Liver (tissue), 9 donors: ENCODE data around the gene PITRM1. TPM values are rescaled to one million over a fixed set of nuclear protein-coding genes. Genes with fewer than 3 reads are reported as not detected.

Experiments used
- DNase-seq: peaks from one replicate; pipeline ENCODE4 v3.0.0-alpha.2; 2017; ENCODE audit warnings: low spot score
- H3K27ac ChIP-seq, 2 donors: one replicate each; pipeline ENCODE4 v1.7.0; 2013; ENCODE audit warnings: inconsistent platforms in 2 of 2, low read length in 2 of 2, control low read depth in 1 of 2, low read depth in 1 of 2, mild to moderate bottlenecking in 1 of 2
- H3K27me3 ChIP-seq, 4 donors: one replicate each; pipeline versions ENCODE4 v1.6.1 to v1.7.0; 2013; ENCODE audit warnings: low read length in 3 of 4, inconsistent platforms in 1 of 4, mild to moderate bottlenecking in 1 of 4, moderate library complexity in 1 of 4; ENCODE audit not compliant: control insufficient read depth in 4 of 4, insufficient read depth in 4 of 4
- H3K36me3 ChIP-seq, 4 donors: one replicate each; pipeline versions ENCODE4 v1.6.1 to v1.7.0; 2013; ENCODE audit warnings: low read length in 3 of 4, mild to moderate bottlenecking in 3 of 4, low read depth in 1 of 4, moderate library complexity in 1 of 4; ENCODE audit not compliant: control insufficient read depth in 4 of 4, insufficient read depth in 3 of 4
- H3K4me1 ChIP-seq, 4 donors: one replicate each; pipeline versions ENCODE4 v1.6.1 to v1.7.0; 2013; ENCODE audit warnings: low read length in 3 of 4, mild to moderate bottlenecking in 3 of 4, moderate library complexity in 1 of 4; ENCODE audit not compliant: control insufficient read depth in 4 of 4, insufficient read depth in 4 of 4
- H3K4me3 ChIP-seq, 3 donors: one replicate each; pipeline versions ENCODE4 v1.6.1 to v1.7.0; 2013; ENCODE audit warnings: low read length in 3 of 3, control low read depth in 1 of 3, low read depth in 1 of 3, mild to moderate bottlenecking in 1 of 3
- H3K9ac ChIP-seq, 2 donors: one replicate each; pipeline ENCODE4 v1.7.0; 2013; ENCODE audit warnings: low read length in 2 of 2, mild to moderate bottlenecking in 2 of 2, moderate library complexity in 2 of 2, control low read depth in 1 of 2, low read depth in 1 of 2
- H3K9me3 ChIP-seq, 4 donors: one replicate each; pipeline versions ENCODE4 v1.6.1 to v1.7.0; 2013; ENCODE audit warnings: low read length in 3 of 4; ENCODE audit not compliant: control insufficient read depth in 4 of 4
- ATF3 ChIP-seq: IDR thresholded peaks from 2 replicates; pipeline ENCODE4 v1.6.1; 2016; ENCODE audit warnings: antibody characterized with exemption
- CTCF ChIP-seq: fragments of 150-350 bp; IDR thresholded peaks from 2 replicates; pipeline ENCODE4 v1.5.1; 2017; ENCODE audit warnings: improper control_type of control experiment, low read depth, low read length; ENCODE audit not compliant: missing input control
- EGR1 ChIP-seq, 2 donors: IDR thresholded peaks; 2 replicates each; pipeline ENCODE4 v1.6.1; 2016 to 2018; ENCODE audit warnings: antibody characterized with exemption in 2 of 2, low read depth in 2 of 2
- FOXA1 ChIP-seq: IDR thresholded peaks from 2 replicates; pipeline ENCODE4 v1.6.1; 2016; ENCODE audit warnings: antibody characterized with exemption
- FOXA2 ChIP-seq: IDR thresholded peaks from 2 replicates; pipeline ENCODE4 v1.6.1; 2016; ENCODE audit warnings: antibody characterized with exemption
- GABPA ChIP-seq, 2 donors: IDR thresholded peaks in 1 of 2; conservative IDR thresholded peaks in 1 of 2; 2 replicates each; pipeline ENCODE4 v1.6.1; 2016; ENCODE audit warnings: antibody characterized with exemption in 2 of 2, mild to moderate bottlenecking in 1 of 2, moderate library complexity in 1 of 2
- HNF4A ChIP-seq, 2 donors: conservative IDR thresholded peaks; 2 replicates each; pipeline ENCODE4 v1.6.1; 2016; ENCODE audit warnings: antibody characterized with exemption in 2 of 2, mild to moderate bottlenecking in 2 of 2
- HNF4G ChIP-seq: IDR thresholded peaks from 2 replicates; pipeline ENCODE4 v1.6.1; 2016; ENCODE audit warnings: antibody characterized with exemption
- JUND ChIP-seq, 2 donors: IDR thresholded peaks; 2 replicates each; pipeline ENCODE4 v1.6.1; 2016; ENCODE audit warnings: antibody characterized with exemption in 2 of 2
- MAX ChIP-seq: IDR thresholded peaks from 2 replicates; pipeline ENCODE4 v1.6.1; 2016; ENCODE audit warnings: antibody characterized with exemption
- NR2F2 ChIP-seq: IDR thresholded peaks from 2 replicates; pipeline ENCODE4 v1.6.1; 2016; ENCODE audit warnings: antibody characterized with exemption
- RAD21 ChIP-seq, 2 donors: IDR thresholded peaks; 2 replicates each; pipeline ENCODE4 v1.6.1; 2016; ENCODE audit warnings: antibody characterized with exemption in 2 of 2, mild to moderate bottlenecking in 2 of 2
- REST ChIP-seq: IDR thresholded peaks from 2 replicates; pipeline ENCODE4 v1.6.1; 2016; ENCODE audit warnings: antibody characterized with exemption, mild to moderate bottlenecking
- RXRA ChIP-seq, 2 donors: IDR thresholded peaks; 2 replicates each; pipeline ENCODE4 v1.6.1; 2017 to 2018; ENCODE audit warnings: antibody characterized with exemption in 2 of 2, mild to moderate bottlenecking in 1 of 2
- SP1 ChIP-seq: IDR thresholded peaks from 2 replicates; pipeline ENCODE4 v1.6.1; 2018; ENCODE audit warnings: antibody characterized with exemption, mild to moderate bottlenecking
- TAF1 ChIP-seq: conservative IDR thresholded peaks from 2 replicates; pipeline ENCODE4 v1.6.1; 2016; ENCODE audit warnings: antibody characterized with exemption, mild to moderate bottlenecking
- YY1 ChIP-seq: IDR thresholded peaks from 2 replicates; pipeline ENCODE4 v1.6.1; 2016; ENCODE audit warnings: antibody characterized with exemption, mild to moderate bottlenecking
- ZBTB33 ChIP-seq: IDR thresholded peaks from 2 replicates; pipeline ENCODE4 v1.6.1; 2016; ENCODE audit warnings: antibody characterized with exemption
- WGBS: extraction: QIAGEN DNeasy Blood & Tissue Kit; methylation state at CpG from one replicate; pipeline ENCODE4 v1.1.7; 2013; 5-methylcytosine and 5-hydroxymethylcytosine counted together
- polyA plus RNA-seq, 2 donors: library from polyadenylated mRNA; stranded (reverse) in 1 of 2; unstranded in 1 of 2; fragments of 200-250 nt in 1 of 2; fragments of >200 nt in 1 of 2; fragmentation: Nextera tagmentation in 1 of 2; extraction: Ambion mirVana in 1 of 2; gene quantifications; one replicate each; pipeline versions ENCODE4 v1.2.1 to v1.2.3, GENCODE V29; 2013 to 2015
- total RNA-seq, 2 donors: library from RNA; depleted of rRNA; stranded (reverse); fragments of >200 nt; gene quantifications; one replicate each; pipeline ENCODE4 v1.2.3, GENCODE V29; 2014
- donor health status: healthy.
- donor health status: healthy.
- donor health status: healthy.
- donor health status: healthy.
- donor health status: healthy.

The PITRM1 gene
- total and polyA plus RNA-seq, 4 donors: 21.1 to 43.1 (median 27.7) TPM

GRCh38 chr10:3098689-3099088, 73.9 kb downstream of the PITRM1 start:
- Histone ChIP-seq H3K4me1 (peaks cover 0 to 12% (median 11%) of the 10 kb centered on the region in 4 donors), H3K9ac (no peak overlapping the region), H3K27ac (no peak overlapping the region), H3K4me3 (no peak overlapping the region), H3K9me3 (no peaks in the 10 kb centered on the region), H3K27me3 (no peaks in the 10 kb centered on the region), H3K36me3 (no peaks in the 10 kb centered on the region)
- DNase-seq: no peak
- no peak for TF ChIP-seq CTCF
- no peak for TF ChIP-seq HNF4A (conservative IDR thresholded peaks at IDR 0.05)
- no peak for TF ChIP-seq SP1
- TF ChIP-seq REST: no peak
- TF ChIP-seq TAF1: no peak
- no peak for TF ChIP-seq FOXA2
- no peak for TF ChIP-seq JUND (IDR thresholded peaks at IDR 0.05)
- TF ChIP-seq FOXA1: no peak
- TF ChIP-seq NR2F2: no peak
- no peak for TF ChIP-seq HNF4G
- no peak for TF ChIP-seq ZBTB33
- no peak for TF ChIP-seq ATF3
- no peak for TF ChIP-seq MAX
- no peak for TF ChIP-seq RXRA (IDR thresholded peaks at IDR 0.05)
- TF ChIP-seq YY1: no peak
- no peak for TF ChIP-seq GABPA (IDR thresholded peaks at IDR 0.05 in 1 of 2, conservative IDR thresholded peaks at IDR 0.05 in 1 of 2)
- TF ChIP-seq EGR1 (IDR thresholded peaks at IDR 0.05; ENCODE audit: low read depth in 2 of 2): no peak
- WGBS: 66% methylated on average over 11 of the region's 11 CpGs

GRCh38 chr10:3097160-3097559, 75.4 kb downstream of the PITRM1 start:
- Histone ChIP-seq H3K4me3 (no peak overlapping the region), H3K9ac (no peak overlapping the region), H3K4me1 (no peaks in the 10 kb centered on the region), H3K27me3 (peaks cover 0 to 2% (median 0%) of the 10 kb centered on the region in 4 donors), H3K27ac (no peak overlapping the region), H3K36me3 (no peaks in the 10 kb centered on the region), H3K9me3 (no peaks in the 10 kb centered on the region)
- DNase-seq: no peak
- no peak for TF ChIP-seq ZBTB33
- no peak for TF ChIP-seq ATF3
- no peak for TF ChIP-seq SP1
- TF ChIP-seq RAD21 (IDR thresholded peaks at IDR 0.05): no peak
- no peak for TF ChIP-seq JUND (IDR thresholded peaks at IDR 0.05)
- no peak for TF ChIP-seq FOXA2
- no peak for TF ChIP-seq NR2F2
- TF ChIP-seq YY1: no peak
- no peak for TF ChIP-seq FOXA1
- TF ChIP-seq RXRA (IDR thresholded peaks at IDR 0.05): no peak
- no peak for TF ChIP-seq HNF4G
- TF ChIP-seq GABPA (IDR thresholded peaks at IDR 0.05 in 1 of 2, conservative IDR thresholded peaks at IDR 0.05 in 1 of 2): no peak
- no peak for TF ChIP-seq EGR1 (IDR thresholded peaks at IDR 0.05; ENCODE audit: low read depth in 2 of 2)
- TF ChIP-seq CTCF: no peak
- no peak for TF ChIP-seq MAX
- 82% methylated on average over 9 of the region's 9 CpGs for WGBS
